Endodermal cell (in vitro differentiated cells): ENCODE results near the gene DDA1. TPM values are rescaled to one million over a fixed set of nuclear protein-coding genes. Genes with fewer than 3 reads are reported as not detected.

Experiments used
- DNase-seq: peaks from one replicate; pipeline ENCODE4 v3.0.0-alpha.2; 2017
- H3K27ac ChIP-seq: 2 replicates; pipeline ENCODE4 v1.5.1; 2013; ENCODE audit warnings: mild to moderate bottlenecking, low read depth, low read length, moderate library complexity
- H3K27me3 ChIP-seq: 2 replicates; pipeline ENCODE4 v1.6.1; 2013; ENCODE audit warnings: mild to moderate bottlenecking, low read length, moderate library complexity; ENCODE audit not compliant: insufficient read depth, control insufficient read depth, poor library complexity, severe bottlenecking
- H3K36me3 ChIP-seq: 2 replicates; pipeline ENCODE4 v1.7.0; 2013; ENCODE audit warnings: mild to moderate bottlenecking, low read length, moderate library complexity; ENCODE audit not compliant: control insufficient read depth, insufficient read depth
- H3K4me1 ChIP-seq: one replicate; pipeline ENCODE4 v1.7.0; 2013; ENCODE audit warnings: low read length; ENCODE audit not compliant: control insufficient read depth, insufficient read depth
- H3K4me3 ChIP-seq: 2 replicates; pipeline ENCODE4 v1.5.1; 2013; ENCODE audit warnings: mild to moderate bottlenecking, low read length, moderate library complexity
- H3K9ac ChIP-seq: 2 replicates; pipeline ENCODE4 v1.6.1; 2013; ENCODE audit warnings: mild to moderate bottlenecking, low read length, moderate library complexity; ENCODE audit not compliant: poor library complexity, severe bottlenecking; ENCODE audit errors: extremely low read depth
- H3K9me3 ChIP-seq: 2 replicates; pipeline ENCODE4 v1.6.1; 2013; ENCODE audit warnings: mild to moderate bottlenecking, low read length, moderate library complexity; ENCODE audit not compliant: control insufficient read depth
- H3K27ac Mint-ChIP-seq: 2 replicates; pipeline ENCODE4 v1.8.0; 2020; ENCODE audit warnings: mixed read lengths
- H3K27me3 Mint-ChIP-seq: 2 replicates; pipeline ENCODE4 v1.8.0; 2021; ENCODE audit warnings: mild to moderate bottlenecking, mixed read lengths; ENCODE audit not compliant: insufficient read depth
- H3K36me3 Mint-ChIP-seq: 2 replicates; pipeline ENCODE4 v1.8.0; 2020; ENCODE audit warnings: low read depth, mixed read lengths
- H3K4me1 Mint-ChIP-seq: 2 replicates; pipeline ENCODE4 v1.8.0; 2020; ENCODE audit warnings: mixed read lengths
- H3K4me3 Mint-ChIP-seq: 2 replicates; pipeline ENCODE4 v1.8.0; 2020; ENCODE audit warnings: mild to moderate bottlenecking, moderate library complexity, mixed read lengths
- H3K9me3 Mint-ChIP-seq: 2 replicates; pipeline ENCODE4 v1.8.0; 2020; ENCODE audit warnings: mild to moderate bottlenecking, mixed read lengths
- WGBS, 2 experiments: methylation state at CpG; one replicate each; pipeline versions ENCODE4 v1.1.5 to v1.1.7; 2013; ENCODE audit warnings: missing lambda C conversion rate in 2 of 2, mixed read lengths in 1 of 2; ENCODE audit not compliant: insufficient coverage in 1 of 2, insufficient read length in 1 of 2; 5-methylcytosine and 5-hydroxymethylcytosine counted together
- total RNA-seq, 2 donors: library from RNA; stranded (reverse); fragmentation: NEBNext Ultra II Directional in 1 of 2; extraction: Animal tissue kit (Norgen Biotek cat#: 25700) in 1 of 2; gene quantifications; 2 replicates in 1 of 2; 3 replicates in 1 of 2; pipeline ENCODE4 v1.2.1, GENCODE V29; 2021
- TF ChIP-seq, protein P1 (sequence below): fragments of 200-600 bp; sonication (generic); conservative IDR thresholded peaks from 2 replicates; pipeline ENCODE4 v1.5.0; 2021; ENCODE audit warnings: antibody characterized with exemption, mild to moderate bottlenecking

Gene DDA1
- total RNA-seq, 2 donors from 2014 or later = 36.9 to 42.3 TPM

DNA sequence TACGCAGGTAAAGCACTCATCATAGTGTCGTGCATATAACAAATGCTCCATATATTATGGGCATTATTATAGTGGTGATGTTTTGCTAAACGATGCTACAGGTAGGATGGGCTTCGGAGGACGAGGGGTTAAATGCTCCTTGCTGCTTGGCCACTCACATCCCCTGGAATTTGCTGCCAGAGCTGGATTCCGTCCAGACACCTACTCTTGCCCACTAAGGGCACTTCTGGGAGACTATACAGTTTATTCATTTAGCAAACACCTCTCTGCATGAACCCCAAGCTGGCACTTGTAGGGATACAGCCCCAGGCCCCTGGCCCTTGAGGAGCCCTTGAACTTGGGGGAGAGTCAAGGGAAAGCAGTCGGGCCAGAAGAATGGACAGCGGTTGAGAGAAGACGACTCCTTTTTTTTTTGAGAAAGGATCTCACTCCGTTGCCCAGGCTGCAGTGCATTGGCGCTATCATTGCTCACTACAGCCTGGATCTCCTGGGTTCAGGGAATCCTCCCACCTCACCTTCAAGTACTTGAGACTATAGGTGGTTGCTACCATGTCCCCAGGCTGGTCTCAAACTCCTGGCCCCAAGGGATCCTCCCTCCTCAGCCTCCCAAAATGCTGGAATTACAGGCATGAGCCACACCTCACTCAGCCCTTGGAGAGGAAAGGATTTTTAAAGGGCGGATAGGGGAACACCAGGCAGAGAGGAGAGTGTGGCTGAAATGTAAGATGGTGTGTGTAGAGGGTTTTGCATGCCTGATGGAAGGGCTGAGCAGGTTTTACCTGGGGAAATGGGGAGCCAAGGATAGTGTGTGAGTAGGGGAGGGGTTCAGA is 4.8 kb upstream of the DDA1 start:
- H3K9ac ChIP-seq = no peak overlapping the region
- H3K4me3 ChIP-seq = no peak overlapping the region
- no peaks in the 10 kb centered on the region for H3K9me3 ChIP-seq
- Mint-ChIP-seq H3K9me3 (no peaks in the 10 kb centered on the region), H3K27me3 (no peaks in the 10 kb centered on the region), H3K27ac (peak overlapping the region; percentile 20), H3K4me1 (peaks cover 19% of the 10 kb centered on the region), H3K4me3 (peak overlapping the region; percentile 77), H3K36me3 (peaks cover 5% of the 10 kb centered on the region)
- no peak overlapping the region for H3K27ac ChIP-seq
- TF ChIP-seq, protein P1, sequence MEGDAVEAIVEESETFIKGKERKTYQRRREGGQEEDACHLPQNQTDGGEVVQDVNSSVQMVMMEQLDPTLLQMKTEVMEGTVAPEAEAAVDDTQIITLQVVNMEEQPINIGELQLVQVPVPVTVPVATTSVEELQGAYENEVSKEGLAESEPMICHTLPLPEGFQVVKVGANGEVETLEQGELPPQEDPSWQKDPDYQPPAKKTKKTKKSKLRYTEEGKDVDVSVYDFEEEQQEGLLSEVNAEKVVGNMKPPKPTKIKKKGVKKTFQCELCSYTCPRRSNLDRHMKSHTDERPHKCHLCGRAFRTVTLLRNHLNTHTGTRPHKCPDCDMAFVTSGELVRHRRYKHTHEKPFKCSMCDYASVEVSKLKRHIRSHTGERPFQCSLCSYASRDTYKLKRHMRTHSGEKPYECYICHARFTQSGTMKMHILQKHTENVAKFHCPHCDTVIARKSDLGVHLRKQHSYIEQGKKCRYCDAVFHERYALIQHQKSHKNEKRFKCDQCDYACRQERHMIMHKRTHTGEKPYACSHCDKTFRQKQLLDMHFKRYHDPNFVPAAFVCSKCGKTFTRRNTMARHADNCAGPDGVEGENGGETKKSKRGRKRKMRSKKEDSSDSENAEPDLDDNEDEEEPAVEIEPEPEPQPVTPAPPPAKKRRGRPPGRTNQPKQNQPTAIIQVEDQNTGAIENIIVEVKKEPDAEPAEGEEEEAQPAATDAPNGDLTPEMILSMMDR = no peak
- H3K27me3 ChIP-seq = no peaks in the 10 kb centered on the region
- no peak for DNase-seq
- H3K36me3 ChIP-seq = no peaks in the 10 kb centered on the region
- H3K4me1 ChIP-seq = no peaks in the 10 kb centered on the region
- WGBS, 2 experiments = 83 to 93% methylated on average over 9 to 12 of the region's 12 CpGs

DNA sequence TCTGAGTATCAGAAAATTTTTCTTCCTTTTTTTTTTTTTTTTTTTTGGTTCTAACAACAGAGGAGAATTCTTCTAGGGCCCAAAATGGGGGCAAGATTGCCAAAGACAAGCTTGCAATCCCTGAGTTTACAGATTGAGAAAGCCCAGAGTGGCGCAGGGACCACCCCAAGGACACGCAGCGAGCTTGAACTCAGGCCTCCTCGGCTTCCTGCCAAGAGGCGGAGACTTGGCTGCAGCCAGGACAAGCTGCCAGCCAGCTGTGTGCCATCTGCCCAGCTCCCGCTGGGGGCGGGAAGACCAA is 4.2 kb upstream of the DDA1 start:
- peak overlapping the region; percentile 20 for H3K27ac Mint-ChIP-seq
- H3K4me3 Mint-ChIP-seq = peak overlapping the region; percentile 77
- no peaks in the 10 kb centered on the region for H3K27me3 ChIP-seq
- DNase-seq = no peak
- TF ChIP-seq, protein P1 = no peak
- no peaks in the 10 kb centered on the region for H3K36me3 ChIP-seq
- H3K9me3 Mint-ChIP-seq = no peaks in the 10 kb centered on the region
- H3K4me1 Mint-ChIP-seq = peaks cover 19% of the 10 kb centered on the region
- no peaks in the 10 kb centered on the region for H3K27me3 Mint-ChIP-seq
- no peak overlapping the region for H3K4me3 ChIP-seq
- no peaks in the 10 kb centered on the region for H3K9me3 ChIP-seq
- H3K27ac ChIP-seq = no peak overlapping the region
- H3K9ac ChIP-seq = no peak overlapping the region
- WGBS, 2 experiments = 13 to 21% methylated on average over 4 to 7 of the region's 7 CpGs
- no peaks in the 10 kb centered on the region for H3K4me1 ChIP-seq
- peaks cover 5% of the 10 kb centered on the region for H3K36me3 Mint-ChIP-seq

DNA sequence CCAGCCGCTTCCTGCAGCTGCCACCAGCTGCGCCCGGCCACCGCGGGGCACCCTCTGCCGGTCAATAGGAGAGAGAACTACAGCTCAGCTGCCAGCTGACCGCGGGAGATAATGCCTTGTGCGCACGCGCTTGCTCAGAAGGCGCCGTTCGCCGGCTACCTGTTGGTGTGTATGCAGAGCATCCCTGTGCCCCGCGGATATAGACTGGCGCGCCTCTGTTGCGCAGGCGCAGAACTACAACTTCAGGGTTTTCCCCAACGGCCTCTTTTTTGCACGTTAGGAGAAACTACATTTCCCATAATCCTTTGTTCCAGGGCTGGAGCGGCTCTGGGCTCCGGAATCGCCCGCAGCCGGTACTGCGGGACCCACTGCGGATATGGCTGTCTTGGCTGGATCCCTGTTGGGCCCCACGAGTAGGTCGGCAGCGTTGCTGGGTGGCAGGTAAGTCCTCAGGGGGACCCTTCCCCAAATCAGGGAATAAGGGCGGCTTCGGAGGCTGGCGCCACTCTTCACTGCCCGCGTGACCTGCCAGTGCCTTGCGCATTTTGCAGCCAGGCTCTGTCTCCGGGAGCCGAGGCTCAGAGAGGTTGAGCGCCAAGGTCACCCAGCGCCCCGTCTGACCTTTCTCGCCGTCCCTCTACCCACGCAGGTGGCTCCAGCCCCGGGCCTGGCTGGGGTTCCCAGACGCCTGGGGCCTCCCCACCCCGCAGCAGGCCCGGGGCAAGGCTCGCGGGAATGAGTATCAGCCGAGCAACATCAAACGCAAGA is 3.7 kb upstream of the DDA1 start, which contains the start of gene MRPL34:
Gene MRPL34, plus strand, starts transcription at position 356 of the 768 bp plus-strand sequence. Its CDS starts 21 bp downstream, at position 377.
- H3K4me3 ChIP-seq = peak within 1 kb of the TSS; percentile 93
- peak within 1 kb of the TSS; percentile 95 for H3K27ac Mint-ChIP-seq
- 0% methylated on average over 33 to 55 of the region's 55 CpGs for WGBS, 2 experiments
- H3K27me3 Mint-ChIP-seq = no peaks in the 10 kb centered on the region
- TF ChIP-seq, protein P1 = peak; percentile 84
- H3K9me3 ChIP-seq = no peaks in the 10 kb centered on the region
- peak within 1 kb of the TSS; percentile 70 for H3K9ac ChIP-seq
- no peaks in the 10 kb centered on the region for H3K27me3 ChIP-seq
- H3K27ac ChIP-seq = peak within 1 kb of the TSS; percentile 73
- no peaks in the 10 kb centered on the region for H3K36me3 ChIP-seq
- peak within 1 kb of the TSS; percentile 77 for H3K4me3 Mint-ChIP-seq
- peaks cover 5% of the 10 kb centered on the region for H3K4me1 ChIP-seq
- DNase-seq = peak; percentile 100
- H3K36me3 Mint-ChIP-seq = peaks cover 2% of the 10 kb centered on the region
- no peaks in the 10 kb centered on the region for H3K9me3 Mint-ChIP-seq
- H3K4me1 Mint-ChIP-seq = peaks cover 24% of the 10 kb centered on the region
